Esophagus mucosa (tissue), 1 donor: ENCODE data around the gene AKR1B15. TPM values are rescaled to one million over a fixed set of nuclear protein-coding genes. Genes with fewer than 3 reads are reported as not detected.
"Not testable (repeated sequence)": the region's sequence is repeated elsewhere in the genome, so short reads cannot be mapped to it uniquely, and the experiment has no call there.

ENCODE experiments used
- ATAC-seq: fragments of 200-7000 bp; cut with Tn5 transposase; one replicate; pipeline ENCODE4 v1.9.1; 2020
- total RNA-seq: library from RNA; stranded (reverse); gene quantifications from one replicate; pipeline ENCODE4 v1.2.4, GENCODE V29; 2023
- donor health status: DM: yes; HTN: yes; CAD: no.

The AKR1B15 gene
- total RNA-seq, 1 donor from 2014 or later, result 35.1 TPM

DNA sequence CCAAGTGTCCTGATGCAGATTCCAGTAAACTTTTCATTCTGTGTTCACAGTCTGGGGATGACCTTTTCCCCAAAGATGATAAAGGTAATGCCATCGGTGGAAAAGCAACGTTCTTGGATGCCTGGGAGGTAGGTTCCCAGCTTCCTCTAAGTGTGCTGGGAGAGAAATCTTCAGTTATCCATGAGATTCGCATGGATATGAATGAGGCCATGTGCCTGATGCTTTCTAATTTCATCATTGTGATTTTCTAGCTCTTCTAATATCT, 16.0 kb upstream of the AKR1B15 start:
- ATAC-seq, result no peak

DNA sequence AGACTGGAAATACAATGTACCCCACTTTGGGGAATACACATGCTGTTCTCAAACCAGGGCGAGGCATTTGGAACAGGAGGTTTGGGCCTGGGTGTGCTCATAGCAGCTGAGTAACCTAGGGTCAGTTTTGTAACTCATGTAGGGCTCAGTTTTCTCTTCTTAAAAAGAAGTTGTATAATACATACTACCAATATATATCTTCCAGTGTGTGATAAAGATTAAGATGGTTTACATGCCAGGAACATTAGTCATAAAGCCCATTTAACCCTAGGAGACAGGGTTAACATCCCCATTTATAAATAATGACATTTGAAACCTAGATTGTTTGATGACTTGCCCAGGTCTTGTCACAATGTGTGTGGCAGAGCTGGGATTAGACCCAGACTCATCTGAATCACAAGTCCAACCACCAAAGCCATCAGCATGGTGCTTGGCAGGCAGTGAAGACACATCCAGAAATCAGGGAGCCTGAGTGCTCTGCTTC, 15.6 kb upstream of the AKR1B15 start:
- peak; percentile 35 for ATAC-seq

DNA sequence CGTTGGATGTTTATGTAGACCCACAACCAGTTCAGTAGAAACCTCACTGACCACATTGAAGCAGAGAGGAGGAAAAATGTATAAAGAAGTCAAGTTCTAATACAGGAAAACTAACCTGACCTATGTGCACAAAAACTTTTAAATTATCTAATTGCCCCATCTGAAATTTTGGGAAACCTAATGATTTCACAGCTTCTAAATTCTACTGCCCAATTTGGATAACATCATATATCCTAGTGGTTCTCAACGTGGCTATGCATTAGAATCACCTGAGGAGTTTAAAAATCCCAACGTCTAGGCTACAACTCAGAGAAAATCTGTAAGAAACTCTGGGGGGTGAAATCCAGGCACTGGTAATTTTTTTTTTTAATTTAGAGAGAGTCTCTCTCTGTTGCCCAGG, 14.3 kb upstream of the AKR1B15 start:
- no peak for ATAC-seq

DNA sequence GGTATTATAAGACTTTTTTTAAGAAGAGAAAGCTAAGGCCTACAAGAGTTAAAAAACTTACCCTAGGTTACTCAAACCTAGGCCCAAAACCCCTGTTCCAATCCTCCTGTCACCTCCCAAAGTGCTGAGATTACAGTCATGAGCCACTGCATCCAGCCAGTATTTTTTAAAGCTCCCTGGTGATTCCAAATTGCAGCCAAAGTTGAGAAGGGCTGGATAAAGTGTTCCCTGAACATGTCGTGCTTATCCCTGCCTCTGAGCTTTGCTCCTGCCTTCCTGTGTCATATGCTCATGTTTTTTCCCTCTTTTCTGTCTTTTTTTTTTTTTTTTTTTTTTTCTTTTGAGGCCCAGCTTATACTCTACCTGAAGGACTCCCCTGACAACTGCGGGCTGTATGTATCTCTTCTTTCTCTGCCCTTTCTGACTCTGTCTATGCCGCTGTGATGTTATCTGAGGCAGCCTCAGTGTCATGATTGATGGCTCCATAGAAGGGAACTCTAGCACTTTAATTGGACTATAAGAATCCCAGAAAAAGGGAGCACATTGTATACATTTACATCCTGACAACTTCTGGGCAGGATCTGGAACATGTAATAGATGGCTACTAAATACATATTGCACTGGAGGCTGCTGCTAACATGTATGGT, 13.5 kb upstream of the AKR1B15 start:
- ATAC-seq, result no peak

DNA sequence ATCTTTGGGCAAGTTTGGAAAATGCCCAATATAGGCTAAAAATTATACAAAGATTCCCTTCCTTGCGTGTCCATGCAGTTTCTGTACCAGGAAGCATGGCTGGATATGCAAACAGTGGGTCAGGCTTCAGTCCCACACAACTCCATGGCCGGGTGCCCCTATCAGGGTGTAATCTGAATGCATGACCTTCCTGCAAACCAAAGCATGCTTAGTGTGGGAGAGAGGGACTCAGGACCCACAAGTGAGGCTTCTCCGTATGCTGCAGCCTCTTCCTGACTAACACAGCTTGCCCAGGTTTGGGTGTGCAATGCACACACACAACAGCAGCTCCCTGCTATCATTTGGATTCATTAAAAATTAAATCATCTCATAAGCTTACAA, 13.0 kb upstream of the AKR1B15 start:
- ATAC-seq, result no peak

DNA sequence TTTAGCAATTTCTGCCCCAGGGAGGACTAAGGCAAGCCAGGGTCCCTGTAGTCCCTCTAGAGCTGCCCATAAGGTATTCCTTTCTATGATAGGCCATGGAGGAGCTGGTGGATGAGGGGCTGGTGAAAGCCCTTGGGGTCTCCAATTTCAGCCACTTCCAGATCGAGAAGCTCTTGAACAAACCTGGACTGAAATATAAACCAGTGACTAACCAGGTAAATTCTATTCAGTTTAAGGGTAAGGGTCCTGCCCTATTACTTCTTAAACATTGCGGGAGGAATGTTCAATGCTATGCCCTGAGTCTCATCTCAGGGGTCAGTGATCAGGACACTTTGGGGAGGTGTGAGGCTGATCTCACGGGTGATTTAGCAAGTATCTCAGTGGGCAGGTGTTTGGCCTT, 12.4 kb upstream of the AKR1B15 start:
- not testable (repeated sequence) for ATAC-seq

DNA sequence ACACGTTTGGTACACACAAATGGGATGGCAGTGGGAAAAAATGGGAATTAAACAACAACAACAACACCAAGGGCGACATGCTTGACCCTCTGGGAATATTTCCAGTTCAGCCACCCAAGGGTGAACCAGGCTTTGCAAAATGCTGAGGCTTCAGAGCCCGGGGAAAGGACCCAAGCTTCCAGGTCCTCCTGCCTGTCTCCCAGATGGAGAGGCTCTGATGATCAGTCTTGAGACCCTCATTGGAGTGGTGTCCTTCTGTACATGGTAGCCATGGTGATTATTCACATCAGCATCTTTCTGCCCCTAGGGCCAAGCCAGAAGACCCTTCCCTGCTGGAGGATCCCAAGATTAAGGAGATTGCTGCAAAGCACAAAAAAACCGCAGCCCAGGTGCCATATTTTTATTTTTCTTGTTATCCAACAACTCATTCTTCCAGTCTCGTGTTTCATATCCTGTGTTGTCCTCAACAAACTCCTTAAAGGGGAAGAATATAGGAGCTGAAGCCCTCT, 11.6 kb upstream of the AKR1B15 start:
- not testable (repeated sequence) for ATAC-seq

DNA sequence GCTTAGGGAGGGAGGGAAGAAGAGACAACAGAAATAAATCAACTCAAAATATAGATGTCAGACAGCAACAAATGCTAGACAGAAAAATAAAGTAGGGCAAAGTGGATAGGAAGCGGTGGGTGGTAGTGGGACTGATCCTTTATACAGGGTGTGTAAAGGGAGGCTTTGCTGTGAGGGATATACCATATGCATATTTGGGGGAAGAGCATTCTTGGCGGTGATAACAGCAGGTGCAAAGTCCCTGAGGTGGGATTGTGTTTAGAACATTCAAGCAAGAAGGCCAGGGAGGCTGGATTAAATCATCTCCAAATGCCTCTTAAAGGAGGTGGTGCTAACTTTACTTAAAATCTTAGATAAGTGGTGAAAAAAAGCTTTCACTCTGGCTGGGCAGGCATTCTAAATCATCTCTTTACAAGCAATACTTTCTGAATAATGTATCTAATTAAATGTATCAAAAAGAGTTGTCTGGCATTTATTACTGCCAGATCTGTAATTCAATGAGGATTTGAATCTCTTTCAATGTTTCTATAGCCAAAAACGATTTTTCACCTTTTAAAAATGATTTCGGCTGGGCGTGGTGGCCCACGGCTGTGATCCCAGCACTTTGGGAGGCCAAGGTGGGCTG, 9.4 kb upstream of the AKR1B15 start:
- ATAC-seq, result no peak

DNA sequence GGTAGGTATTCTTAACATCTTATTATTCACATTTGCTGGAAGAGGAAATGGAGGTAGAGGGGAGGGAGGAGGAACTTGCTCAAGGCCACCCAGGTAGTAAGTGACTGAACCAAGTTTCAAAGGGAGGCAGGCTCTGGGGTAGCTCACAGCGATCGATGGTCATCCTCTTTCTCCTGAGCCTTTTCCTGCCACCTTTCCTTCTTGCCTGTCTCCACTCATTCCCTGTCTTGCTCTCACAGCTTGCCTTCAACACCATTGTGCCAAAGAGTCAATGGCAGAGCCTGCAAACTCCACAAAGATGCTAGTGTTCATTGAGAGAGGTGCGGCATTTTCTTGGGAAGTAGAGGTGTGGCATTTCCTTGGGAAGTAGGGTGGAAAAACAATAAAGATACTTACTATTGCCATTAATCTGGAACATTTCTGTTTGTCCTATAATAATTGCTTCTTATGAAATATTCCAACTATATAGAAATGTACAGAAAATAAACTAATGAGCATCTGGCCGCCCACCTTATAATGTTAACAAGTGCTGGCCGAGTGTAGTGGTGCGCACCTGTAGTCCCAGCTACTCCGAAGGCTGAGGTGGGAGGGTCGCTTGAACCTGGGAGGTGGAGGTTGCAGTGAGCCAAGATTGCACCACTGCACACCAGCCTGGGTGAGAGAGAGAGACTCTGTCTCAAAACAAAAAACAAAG, 7.3 kb upstream of the AKR1B15 start:
- ATAC-seq, result not testable (repeated sequence)

DNA sequence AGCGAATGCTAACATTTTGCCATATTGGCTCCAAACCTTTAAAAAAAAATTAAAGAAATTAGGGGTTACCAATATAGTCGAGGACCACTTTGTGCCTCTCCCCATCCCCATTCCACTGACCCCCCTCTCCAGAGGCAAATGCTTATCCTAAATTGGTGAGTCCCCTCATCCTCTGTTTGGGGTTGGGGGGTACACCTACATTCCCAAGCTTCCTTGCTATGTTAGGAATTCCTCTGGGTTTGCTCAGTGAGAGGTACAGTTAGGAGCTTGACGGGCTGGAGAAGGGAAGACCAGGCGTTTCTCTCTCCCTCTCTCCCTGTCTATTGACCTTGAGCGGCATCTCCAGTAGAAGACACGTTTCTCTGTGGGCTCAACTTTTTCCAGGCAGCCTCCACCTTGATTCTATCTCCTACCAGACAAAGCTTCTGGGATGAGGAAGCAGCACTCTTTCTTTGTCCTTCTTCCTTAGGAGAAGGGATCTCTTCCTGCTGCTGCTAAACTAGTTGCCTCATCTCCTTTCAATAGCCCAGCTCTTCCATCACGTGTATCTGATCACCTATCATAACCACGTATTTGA, 6.6 kb upstream of the AKR1B15 start:
- ATAC-seq, result no peak

DNA sequence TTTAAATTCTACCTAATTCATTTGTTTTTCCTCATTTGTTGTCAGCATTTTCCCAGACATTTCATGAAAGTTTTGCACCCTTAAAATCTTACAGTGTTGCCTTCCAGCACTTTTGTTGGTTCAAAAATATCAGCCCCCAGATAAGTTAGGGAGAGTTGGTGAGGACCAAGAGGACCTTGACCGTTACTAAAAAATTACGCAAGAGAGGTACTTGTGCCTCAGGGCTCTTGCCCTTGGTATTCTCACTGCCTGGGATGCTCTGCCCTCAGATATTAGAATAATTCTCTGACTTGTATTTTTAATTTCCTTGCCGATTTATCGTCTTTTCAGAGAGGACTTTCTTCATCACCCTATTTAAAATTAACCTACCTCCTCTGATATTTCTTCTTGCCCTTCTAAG, 3.5 kb upstream of the AKR1B15 start:
- ATAC-seq, result no peak

DNA sequence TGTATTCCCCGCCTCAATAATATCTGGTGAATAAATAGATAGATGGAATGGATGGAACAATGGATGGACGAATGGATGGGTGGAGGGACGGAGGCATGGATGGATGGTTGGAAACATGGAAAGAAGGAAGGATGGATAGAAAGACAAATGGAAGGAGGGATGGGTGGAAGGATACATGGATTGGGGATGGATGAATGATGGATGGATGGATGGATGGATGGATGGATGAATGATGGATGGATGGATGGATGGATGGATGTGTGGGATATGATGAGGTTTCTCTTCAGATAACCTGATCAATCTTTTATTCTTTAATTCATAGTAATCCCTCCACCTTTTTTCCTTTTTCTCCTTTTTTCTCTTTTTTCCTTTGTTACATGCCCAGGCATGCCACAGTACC, 3.0 kb upstream of the AKR1B15 start:
- no peak for ATAC-seq

DNA sequence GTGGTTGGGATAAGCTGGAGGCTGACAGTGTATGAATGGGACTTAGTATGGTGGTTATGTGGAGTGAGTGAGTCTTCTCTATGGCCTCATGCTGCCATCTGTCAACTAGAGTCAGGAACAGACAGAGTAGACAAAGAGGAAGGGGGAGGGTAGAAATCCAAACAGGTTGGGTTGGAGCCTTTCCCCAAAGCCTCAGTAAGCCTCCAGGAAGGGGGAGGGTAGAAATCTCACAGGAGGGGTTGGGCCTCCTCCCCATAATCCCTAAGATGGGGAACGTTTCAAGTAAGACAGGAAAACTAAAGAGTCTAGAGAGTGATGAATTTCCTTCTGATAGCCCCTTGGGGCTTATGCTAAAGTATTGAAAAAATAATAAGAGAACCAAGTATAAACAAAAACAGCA, 2.0 kb upstream of the AKR1B15 start:
- peak; percentile 90 for ATAC-seq

DNA sequence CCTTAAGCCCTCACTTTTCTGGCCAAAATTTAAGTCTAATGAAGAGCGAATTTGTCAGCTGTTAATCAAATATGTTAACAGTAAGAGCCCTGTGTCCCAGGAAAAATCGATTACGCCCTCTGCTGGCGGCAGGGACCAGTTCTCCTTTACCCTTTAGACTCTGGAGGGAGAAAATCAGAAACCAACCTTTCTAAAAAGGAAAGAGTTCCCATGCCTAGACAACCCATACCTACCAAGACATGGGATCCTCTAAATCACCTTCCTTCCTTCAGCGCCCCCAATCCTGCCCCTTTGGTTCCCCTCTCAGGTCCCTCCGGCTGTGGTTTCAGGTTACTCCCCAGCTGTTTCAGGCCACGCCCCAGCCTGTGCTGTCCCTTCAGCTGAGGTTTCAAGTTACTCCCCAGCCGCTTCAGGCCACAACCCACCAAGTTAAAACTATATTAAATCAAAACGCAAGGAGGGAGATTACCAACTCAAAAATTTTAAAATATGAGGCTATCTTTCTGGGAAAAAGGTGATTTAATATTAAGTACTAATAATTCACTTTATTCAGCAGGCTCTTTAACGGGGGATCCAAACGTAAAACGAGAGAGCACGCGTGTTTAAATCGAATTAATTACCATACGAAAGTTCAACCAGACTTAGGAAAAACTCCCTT, 1.4 kb upstream of the AKR1B15 start:
- ATAC-seq, result peak; percentile 80

DNA sequence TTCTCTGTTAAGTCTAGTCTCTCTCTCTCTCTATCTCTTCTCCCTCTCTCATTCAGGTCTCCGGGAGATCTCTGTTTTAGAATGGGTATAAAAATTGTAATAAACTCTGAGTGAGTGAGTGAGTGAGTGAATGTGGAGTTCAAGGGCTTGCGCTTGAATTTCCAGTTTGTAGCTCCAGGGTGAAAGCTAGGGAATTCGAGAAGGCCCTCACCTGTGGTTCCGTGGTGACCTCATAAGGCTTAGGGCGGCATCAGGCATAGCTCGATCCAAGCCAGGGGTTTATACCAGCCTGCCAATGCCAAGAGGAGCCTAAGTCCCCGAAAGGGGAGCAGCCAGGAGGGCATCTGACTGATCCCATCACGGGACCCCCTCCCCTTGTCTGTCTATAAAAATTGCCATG, 456 bp downstream of the AKR1B15 start:
- no peak for ATAC-seq

DNA sequence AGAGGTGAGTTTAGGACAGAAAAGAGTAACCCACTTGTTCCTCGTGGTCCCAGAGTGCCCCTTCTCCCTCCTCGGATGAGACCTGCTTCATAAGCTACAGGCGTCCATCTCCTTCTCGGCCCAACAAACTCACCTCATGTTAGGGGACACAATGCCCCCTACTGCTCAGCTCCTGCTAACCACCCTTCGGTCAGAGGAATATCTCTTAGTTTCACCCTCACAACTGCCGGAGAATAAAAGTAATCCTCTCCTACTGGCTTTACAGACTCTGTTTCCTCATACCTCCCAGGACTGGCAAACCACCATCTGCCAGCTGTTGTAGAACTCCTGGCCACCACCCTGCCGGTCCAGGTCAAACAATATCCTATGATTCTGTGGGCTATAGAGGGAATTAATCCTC, 3.2 kb downstream of the AKR1B15 start:
- no peak for ATAC-seq

DNA sequence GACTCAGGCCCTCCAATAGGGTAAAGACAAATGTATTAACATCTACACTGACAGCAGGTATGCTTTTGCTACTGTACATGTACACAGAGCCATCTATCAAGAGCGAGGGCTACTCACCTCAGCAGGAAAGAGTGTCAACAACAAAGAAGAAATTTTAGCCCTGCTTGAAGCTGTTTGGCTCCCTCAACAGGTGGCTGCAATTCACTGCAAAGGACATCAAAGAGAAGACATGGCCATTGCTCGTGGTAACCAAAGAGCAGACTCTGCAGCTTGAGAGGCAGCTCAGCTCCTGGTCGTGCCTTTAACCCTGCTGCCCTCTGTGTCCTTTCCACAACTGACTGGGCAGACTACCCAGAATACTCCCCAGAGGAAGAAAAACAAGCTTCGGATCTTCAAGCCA, 5.1 kb downstream of the AKR1B15 start:
- ATAC-seq, result no peak

DNA sequence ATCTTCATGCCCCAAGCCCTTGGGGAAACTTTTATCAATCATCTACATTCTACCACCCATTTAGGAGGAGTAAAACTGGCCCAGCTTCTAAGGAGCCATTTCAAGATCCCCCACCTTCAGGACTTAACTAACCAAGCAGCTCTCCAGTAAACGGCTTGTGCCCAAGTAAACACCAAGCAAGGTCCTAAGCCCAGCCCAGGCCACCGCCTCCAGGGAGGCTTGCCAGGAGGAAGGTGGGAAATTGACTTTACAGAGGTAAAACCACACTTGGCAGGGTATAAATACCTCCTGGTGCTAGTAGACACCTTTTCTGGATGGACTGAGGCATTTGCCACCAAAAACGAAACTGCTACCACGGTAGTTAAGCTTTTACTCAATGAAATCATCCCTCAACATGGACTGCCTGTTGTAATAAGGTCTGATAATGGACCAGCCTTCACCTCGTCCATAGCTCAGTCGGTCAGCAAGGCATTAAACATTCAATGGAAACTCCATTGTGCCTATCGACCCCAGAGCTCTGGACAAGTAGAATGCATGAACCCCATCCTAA, 5.6 kb downstream of the AKR1B15 start:
- no peak for ATAC-seq

DNA sequence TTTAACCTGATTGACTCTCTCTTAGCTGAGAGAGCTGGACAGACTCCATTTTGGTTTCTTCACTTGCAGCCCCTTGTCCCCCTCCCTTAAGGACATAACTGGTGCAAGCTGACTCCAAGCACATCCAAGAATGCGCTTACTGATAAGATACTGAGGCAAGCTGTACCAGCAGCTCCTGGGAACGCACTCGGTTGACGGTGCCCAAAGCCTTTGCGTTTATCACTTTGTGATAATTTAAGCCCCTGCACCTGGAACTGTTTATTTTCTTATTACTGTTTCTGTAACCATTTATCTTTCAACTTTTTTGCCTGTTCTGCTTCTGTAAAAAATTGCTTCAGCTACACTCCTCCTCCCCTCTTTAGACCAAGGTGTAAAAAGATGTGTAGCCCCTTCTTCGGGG, 8.5 kb downstream of the AKR1B15 start:
- ATAC-seq, result no peak

DNA sequence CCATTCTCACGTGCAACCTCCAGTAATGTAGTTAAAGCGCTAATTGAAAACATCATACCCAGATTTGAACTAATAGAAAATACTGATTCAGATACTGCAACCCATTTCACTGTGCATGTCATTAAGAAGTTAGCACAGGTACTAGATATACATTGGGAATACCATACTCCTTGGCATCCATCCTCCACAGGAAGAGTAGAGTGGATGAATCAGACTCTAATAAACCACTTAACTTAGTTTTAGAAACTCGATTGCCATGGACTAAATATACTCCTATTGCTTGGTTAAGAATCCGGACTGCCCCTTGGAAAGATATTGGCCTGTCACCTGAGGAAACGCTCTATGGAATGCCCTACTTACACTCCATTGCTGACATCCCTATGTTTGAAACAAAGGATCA, 9.5 kb downstream of the AKR1B15 start:
- no peak for ATAC-seq

DNA sequence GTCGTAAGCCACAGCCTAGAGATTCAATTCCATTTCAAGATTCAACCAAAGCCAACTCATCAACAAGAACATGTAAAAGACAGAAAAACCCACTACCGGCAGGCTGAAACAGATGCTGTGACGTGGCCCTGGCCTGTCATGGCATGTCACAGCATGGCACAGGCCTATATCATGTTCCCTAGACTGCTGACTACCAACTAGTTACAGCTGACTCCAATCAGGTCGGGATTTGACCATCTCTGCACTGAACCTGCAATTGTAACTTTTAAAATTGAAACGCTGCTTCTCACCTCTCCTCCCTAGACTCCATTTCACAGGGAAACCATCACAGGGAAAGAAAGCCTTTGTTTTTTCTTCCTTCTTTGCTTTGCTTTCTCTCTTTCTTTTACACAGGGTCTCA, 12.7 kb downstream of the AKR1B15 start:
- peak; percentile 90 for ATAC-seq

DNA sequence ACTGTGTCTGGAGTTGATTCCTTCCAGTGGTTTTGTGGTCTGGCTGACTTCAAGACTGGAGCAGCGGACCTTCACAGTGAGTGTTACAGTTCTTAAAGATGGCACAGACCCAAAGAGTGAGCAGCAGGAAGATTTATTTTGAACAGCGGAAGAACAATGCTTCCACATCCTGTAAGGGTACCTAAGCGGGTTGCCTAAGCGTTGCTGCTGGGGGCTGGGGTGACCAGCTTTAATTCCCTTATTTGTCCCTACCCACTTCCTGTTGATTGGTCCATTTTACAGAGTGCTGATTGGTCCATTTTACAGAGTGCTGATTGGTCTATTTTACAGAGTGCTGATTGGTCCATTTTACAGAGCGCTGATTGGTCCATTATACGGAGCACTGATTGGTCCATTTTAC, 13.2 kb downstream of the AKR1B15 start:
- peak; percentile 35 for ATAC-seq

DNA sequence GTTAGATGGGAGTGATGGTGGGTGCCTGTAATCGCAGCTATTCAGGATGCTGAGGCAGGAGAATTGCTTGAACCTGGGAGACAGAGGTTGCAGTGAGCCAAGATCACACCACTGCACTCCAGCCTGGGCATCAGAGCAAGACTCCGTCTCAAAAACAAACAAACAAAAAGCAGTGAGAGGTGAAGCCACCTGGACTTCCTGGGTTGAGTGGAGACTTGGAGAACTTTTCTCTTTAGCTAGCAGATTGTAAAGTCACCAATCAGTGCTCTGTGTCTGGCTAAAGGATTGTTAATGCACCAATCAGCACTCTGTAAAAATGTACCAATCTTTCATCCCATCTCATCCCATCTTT, 14.5 kb downstream of the AKR1B15 start:
- ATAC-seq, result not testable (repeated sequence)
